ENCODE data around the gene KIF27.

DNA sequence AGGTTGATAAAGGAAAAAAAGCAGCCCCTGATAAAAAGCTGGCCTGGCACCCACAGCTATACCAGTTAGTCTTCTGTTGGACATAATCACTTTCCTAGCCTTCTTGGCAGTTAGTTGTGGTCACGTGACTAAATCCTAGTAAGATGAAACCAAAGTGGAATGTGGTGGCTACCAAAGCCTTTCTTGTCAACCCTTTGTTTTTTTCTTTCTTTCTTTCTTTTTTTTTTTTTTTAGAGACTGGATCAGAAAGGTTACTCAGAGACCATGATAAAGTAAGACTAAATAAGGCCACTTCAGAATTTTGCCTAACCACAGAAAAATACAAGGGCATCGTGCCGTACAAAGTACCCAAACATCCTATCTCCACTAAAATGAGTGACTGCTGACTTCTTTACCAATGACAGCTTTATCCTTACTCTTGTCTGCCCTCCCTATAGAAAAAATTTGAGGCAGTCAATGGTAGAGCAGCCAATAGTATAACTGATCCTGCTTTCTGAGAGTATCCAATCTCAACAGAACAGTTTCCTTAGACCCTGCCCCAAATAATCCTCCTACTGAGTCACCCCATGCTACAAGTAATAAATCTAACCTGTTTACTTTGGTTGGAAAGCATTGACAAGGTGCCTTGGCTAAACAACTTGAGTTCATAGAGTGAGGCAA, 14.2 kb upstream of the KIF27 start:
- no peak for TF ChIP-seq CTCF (IDR thresholded peaks at IDR 0.05; ENCODE audit: low read depth, low read length, poor library complexity, severe bottlenecking)
- no peak for TF ChIP-seq EZH2phosphoT487 (IDR thresholded peaks at IDR 0.05; ENCODE audit: borderline replicate concordance, low read length)
